Measurements from ENCODE around the gene IGFN1. TPM values are rescaled to one million over a fixed set of nuclear protein-coding genes. Genes with fewer than 3 reads are reported as not detected.
A peak's percentile ranks its signal among the peaks of the same experiment; 100 is the strongest.

Gene IGFN1
- total and polyA plus RNA-seq, 2 of the 8 experiments (the other 6 are each of a cell fraction or from before 2014, with no cell fraction given) = not detected

- WGBS, 2 experiments (ENCODE audit: extremely low coverage in 1 of 2, insufficient coverage in 1 of 2, insufficient read length in 1 of 2, insufficient replicate concordance in 2 of 2, low coverage in 1 of 2, low lambda C conversion rate in 2 of 2, missing lambda C conversion rate in 1 of 2) = 81% methylated on average over 7 of the region's 10 CpGs; no CpG with 5 or more reads in 1 of the 2 experiments
- Histone ChIP-seq H3K23me2 (ENCODE audit: low read depth, low read length) (no peaks in the 10 kb centered on the region), H3K18ac (ENCODE audit: extremely low read depth, low read length) (no peak overlapping the region), H4K20me1 (replicated peaks in 1 of 2; ENCODE audit: control insufficient read depth in 1 of 2, insufficient read depth in 2 of 2, low read length in 2 of 2) (no peaks in the 10 kb centered on the region), H2BK20ac (ENCODE audit: low read length) (no peak overlapping the region), H3K9ac (replicated peaks in 1 of 4; ENCODE audit: extremely low read depth in 1 of 4, low read depth in 3 of 4, low read length in 3 of 4) (no peak overlapping the region), H3K14ac (ENCODE audit: insufficient read length) (no peak overlapping the region), H2BK5ac (ENCODE audit: low read depth, low read length) (no peak overlapping the region), H3K4me3 (ENCODE audit: extremely low read depth in 1 of 4, insufficient read depth in 2 of 4, low read depth in 3 of 4, low read length in 4 of 4) (no peak overlapping the region), H2AK5ac (ENCODE audit: low read depth, low read length) (0 out of 2 replicates have a peak overlapping the region, but pooled peaks have one; percentile 42), H3K27me3 (replicated peaks in 1 of 4; ENCODE audit: control insufficient read depth in 3 of 4, extremely low read depth in 1 of 4, insufficient read depth in 3 of 4, low read length in 3 of 4) (no peaks in the 10 kb centered on the region), H2BK120ac (replicated peaks; ENCODE audit: low read depth, low read length) (no peak overlapping the region), H4K5ac (ENCODE audit: insufficient read length, low read depth, low read length) (no peak overlapping the region), H3K79me1 (ENCODE audit: low read depth, low read length) (no peaks in the 10 kb centered on the region), H3K4me1 (replicated peaks in 1 of 4; ENCODE audit: control insufficient read depth in 3 of 4, insufficient read depth in 4 of 4, low read length in 3 of 4) (peaks cover 0 to 4% (median 0%) of the 10 kb centered on the region in 4 experiments; a peak in 2 of 7 replicates), H3K4ac (replicated peaks; ENCODE audit: insufficient read length, low read depth, low read length) (no peak overlapping the region), H2BK12ac (ENCODE audit: low read depth, low read length) (no peak overlapping the region), H3K56ac (replicated peaks; ENCODE audit: insufficient read length, low read depth, low read length) (no peak overlapping the region), H3K79me2 (ENCODE audit: control insufficient read depth in 1 of 2, insufficient read depth in 2 of 2, low read length in 2 of 2) (no peaks in the 10 kb centered on the region), H3K27ac (ENCODE audit: low read depth, low read length) (no peak overlapping the region), H3K9me3 (ENCODE audit: insufficient read depth in 2 of 2, low read depth in 1 of 2, low read length in 1 of 2) (no peaks in the 10 kb centered on the region), H3K4me2 (ENCODE audit: insufficient read depth in 1 of 2, low read depth in 2 of 2, low read length in 2 of 2) (no peak overlapping the region), H3K36me3 (ENCODE audit: control insufficient read depth in 2 of 4, insufficient read depth in 4 of 4, low read length in 3 of 4) (no peaks in the 10 kb centered on the region), H2AFZ (ENCODE audit: low read length) (no peak overlapping the region), H2BK15ac (ENCODE audit: low read length) (no peak overlapping the region), H4K8ac (ENCODE audit: extremely low read depth, insufficient read depth, low read length) (no peak overlapping the region; the same call in 1 of the 2 replicates), H4K91ac (replicated peaks; ENCODE audit: insufficient read length, low read length) (no peak overlapping the region), H3K23ac (ENCODE audit: insufficient read length) (no peak overlapping the region)
- POLR2A ChIA-PET (ENCODE audit: partially characterized antibody) = interaction anchor here (1.8 kb wide), 1 partner anchor 75 kb away, joined by 4 read pairs; no protein-coding TSS in a partner anchor
- no peak for FAIRE-seq
- CTCF ChIA-PET (ENCODE audit: partially characterized antibody) = interaction anchor here (0.7 to 3.2 kb wide), 7 partner anchors 11 to 81 kb away, joined by 3 to 13 read pairs (median 3); no protein-coding TSS in a partner anchor
- TF ChIP-seq, protein P1, sequence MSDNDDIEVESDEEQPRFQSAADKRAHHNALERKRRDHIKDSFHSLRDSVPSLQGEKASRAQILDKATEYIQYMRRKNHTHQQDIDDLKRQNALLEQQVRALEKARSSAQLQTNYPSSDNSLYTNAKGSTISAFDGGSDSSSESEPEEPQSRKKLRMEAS (IDR thresholded peaks at IDR 0.05) = peak; percentile 22; the same call in 1 of the 2 replicates
- TF ChIP-seq, protein P2, sequence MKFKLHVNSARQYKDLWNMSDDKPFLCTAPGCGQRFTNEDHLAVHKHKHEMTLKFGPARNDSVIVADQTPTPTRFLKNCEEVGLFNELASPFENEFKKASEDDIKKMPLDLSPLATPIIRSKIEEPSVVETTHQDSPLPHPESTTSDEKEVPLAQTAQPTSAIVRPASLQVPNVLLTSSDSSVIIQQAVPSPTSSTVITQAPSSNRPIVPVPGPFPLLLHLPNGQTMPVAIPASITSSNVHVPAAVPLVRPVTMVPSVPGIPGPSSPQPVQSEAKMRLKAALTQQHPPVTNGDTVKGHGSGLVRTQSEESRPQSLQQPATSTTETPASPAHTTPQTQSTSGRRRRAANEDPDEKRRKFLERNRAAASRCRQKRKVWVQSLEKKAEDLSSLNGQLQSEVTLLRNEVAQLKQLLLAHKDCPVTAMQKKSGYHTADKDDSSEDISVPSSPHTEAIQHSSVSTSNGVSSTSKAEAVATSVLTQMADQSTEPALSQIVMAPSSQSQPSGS (IDR thresholded peaks at IDR 0.05; ENCODE audit: low read length) = no peak
- no peak for DNase-seq (ENCODE audit: low read depth in 1 of 2, low spot score in 2 of 2)
These were observed 82.2 kb downstream of the IGFN1 start for GRCh38 chr1:201272799-201273198.

Data from H1 (cell line).